ENCODE measurements around the gene MAPRE3.

MAPRE3 gene

DNA sequence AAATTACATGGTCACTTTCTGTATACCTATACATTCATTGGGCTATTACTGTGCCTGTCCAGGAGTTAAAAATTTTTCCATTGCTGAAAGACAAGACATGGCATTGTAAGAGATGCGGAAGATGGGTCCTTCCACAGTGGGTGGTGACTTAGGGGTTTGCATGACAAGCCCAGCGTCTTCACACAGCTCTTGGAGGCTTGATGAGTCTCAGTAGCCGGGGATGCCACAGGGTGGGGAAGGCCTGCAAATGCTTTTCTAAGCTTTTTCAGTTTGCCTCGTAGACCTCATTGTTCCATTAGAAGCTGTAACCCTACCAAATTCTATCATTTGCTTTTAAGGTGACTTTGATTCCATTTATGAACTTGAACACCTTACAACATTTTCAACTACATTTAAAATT lies 18.1 kb upstream of the MAPRE3 start:
- Histone ChIP-seq H3K27ac (no peak overlapping the region), H3K36me3 (peaks cover 25% of the 10 kb centered on the region), H3K4me3 (ENCODE audit: low read depth, low read length) (no peak overlapping the region), H3K27me3 (ENCODE audit: insufficient read depth, low read depth, severe bottlenecking) (no peaks in the 10 kb centered on the region), H3K9me3 (ENCODE audit: severe bottlenecking) (no peaks in the 10 kb centered on the region)
- no peak for DNase-seq
- TF ChIP-seq, protein P1, sequence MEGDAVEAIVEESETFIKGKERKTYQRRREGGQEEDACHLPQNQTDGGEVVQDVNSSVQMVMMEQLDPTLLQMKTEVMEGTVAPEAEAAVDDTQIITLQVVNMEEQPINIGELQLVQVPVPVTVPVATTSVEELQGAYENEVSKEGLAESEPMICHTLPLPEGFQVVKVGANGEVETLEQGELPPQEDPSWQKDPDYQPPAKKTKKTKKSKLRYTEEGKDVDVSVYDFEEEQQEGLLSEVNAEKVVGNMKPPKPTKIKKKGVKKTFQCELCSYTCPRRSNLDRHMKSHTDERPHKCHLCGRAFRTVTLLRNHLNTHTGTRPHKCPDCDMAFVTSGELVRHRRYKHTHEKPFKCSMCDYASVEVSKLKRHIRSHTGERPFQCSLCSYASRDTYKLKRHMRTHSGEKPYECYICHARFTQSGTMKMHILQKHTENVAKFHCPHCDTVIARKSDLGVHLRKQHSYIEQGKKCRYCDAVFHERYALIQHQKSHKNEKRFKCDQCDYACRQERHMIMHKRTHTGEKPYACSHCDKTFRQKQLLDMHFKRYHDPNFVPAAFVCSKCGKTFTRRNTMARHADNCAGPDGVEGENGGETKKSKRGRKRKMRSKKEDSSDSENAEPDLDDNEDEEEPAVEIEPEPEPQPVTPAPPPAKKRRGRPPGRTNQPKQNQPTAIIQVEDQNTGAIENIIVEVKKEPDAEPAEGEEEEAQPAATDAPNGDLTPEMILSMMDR (IDR thresholded peaks at IDR 0.05; ENCODE audit: low read depth, low read length), result no peak

- Histone ChIP-seq H3K9me3 (ENCODE audit: severe bottlenecking) (no peaks in the 10 kb centered on the region), H3K27ac (no peak overlapping the region), H3K4me3 (ENCODE audit: low read depth, low read length) (no peak overlapping the region), H3K36me3 (peaks cover 7% of the 10 kb centered on the region), H3K27me3 (ENCODE audit: insufficient read depth, low read depth, severe bottlenecking) (no peaks in the 10 kb centered on the region)
- TF ChIP-seq, protein P1 (IDR thresholded peaks at IDR 0.05; ENCODE audit: low read depth, low read length), result no peak
- no peak for DNase-seq
These were observed 16.3 kb upstream of the MAPRE3 start for GRCh38 chr2:26954135-26954534.

GRCh38 chr2:26957041-26957440 lies 13.4 kb upstream of the MAPRE3 start:
- TF ChIP-seq, protein P1 (IDR thresholded peaks at IDR 0.05; ENCODE audit: low read depth, low read length), result no peak
- no peaks in the 10 kb centered on the region for H3K27me3 ChIP-seq (ENCODE audit: insufficient read depth, low read depth, severe bottlenecking)
- no peaks in the 10 kb centered on the region for H3K9me3 ChIP-seq (ENCODE audit: severe bottlenecking)
- no peaks in the 10 kb centered on the region for H3K36me3 ChIP-seq
- H3K27ac ChIP-seq, result no peak overlapping the region
- no peak overlapping the region for H3K4me3 ChIP-seq (ENCODE audit: low read depth, low read length)
- DNase-seq, result no peak

DNA sequence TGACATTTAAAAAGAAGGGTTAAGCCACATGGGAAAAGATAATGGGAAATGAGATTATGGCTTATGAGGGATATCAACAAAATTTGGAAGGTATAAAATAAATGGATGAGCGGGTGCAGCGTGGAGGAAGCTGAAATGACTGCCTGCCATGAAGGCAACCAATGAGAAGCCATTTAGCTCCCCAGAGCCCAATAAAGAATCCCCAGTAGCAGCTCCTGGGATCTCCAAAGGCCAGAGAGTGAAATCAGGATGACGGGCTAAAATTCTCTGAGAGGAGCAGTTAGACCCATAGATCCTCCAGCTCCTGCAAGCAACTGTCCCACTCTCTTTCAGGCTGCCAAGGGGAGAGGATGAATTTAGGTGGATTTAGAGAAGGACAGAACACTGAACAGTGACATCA lies 12.9 kb upstream of the MAPRE3 start:
- Histone ChIP-seq H3K9me3 (ENCODE audit: severe bottlenecking) (no peaks in the 10 kb centered on the region), H3K27me3 (ENCODE audit: insufficient read depth, low read depth, severe bottlenecking) (no peaks in the 10 kb centered on the region), H3K4me3 (ENCODE audit: low read depth, low read length) (no peak overlapping the region), H3K27ac (no peak overlapping the region), H3K36me3 (no peaks in the 10 kb centered on the region)
- DNase-seq, result no peak
- TF ChIP-seq, protein P1 (IDR thresholded peaks at IDR 0.05; ENCODE audit: low read depth, low read length), result no peak

DNA sequence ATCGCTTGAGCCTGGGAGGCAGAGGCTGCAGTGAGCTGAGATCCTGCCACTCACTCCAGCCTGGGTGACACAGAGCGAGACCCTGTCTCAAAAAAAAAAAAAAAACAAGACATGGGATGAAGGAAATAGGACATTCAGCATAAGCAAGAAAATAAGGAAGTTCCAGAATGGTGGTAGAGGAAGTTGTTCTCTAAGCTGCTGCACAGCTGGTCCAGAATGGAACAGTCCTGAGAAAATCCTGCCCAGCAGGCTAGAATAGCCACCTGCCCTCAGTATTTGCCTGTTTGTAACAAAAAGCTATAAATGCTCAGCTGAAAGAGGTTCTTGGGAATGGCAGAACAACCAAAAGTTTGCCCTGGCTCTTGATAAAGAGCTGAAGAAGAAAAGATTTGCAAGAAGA lies 11.1 kb upstream of the MAPRE3 start:
- no peaks in the 10 kb centered on the region for H3K36me3 ChIP-seq
- no peaks in the 10 kb centered on the region for H3K9me3 ChIP-seq (ENCODE audit: severe bottlenecking)
- TF ChIP-seq, protein P1 (IDR thresholded peaks at IDR 0.05; ENCODE audit: low read depth, low read length), result no peak
- H3K4me3 ChIP-seq (ENCODE audit: low read depth, low read length), result no peak overlapping the region
- no peaks in the 10 kb centered on the region for H3K27me3 ChIP-seq (ENCODE audit: insufficient read depth, low read depth, severe bottlenecking)
- H3K27ac ChIP-seq, result no peak overlapping the region
- DNase-seq, result no peak

- no peaks in the 10 kb centered on the region for H3K36me3 ChIP-seq
- H3K4me3 ChIP-seq (ENCODE audit: low read depth, low read length), result no peak overlapping the region
- H3K27me3 ChIP-seq (ENCODE audit: insufficient read depth, low read depth, severe bottlenecking), result peaks cover 11% of the 10 kb centered on the region
- no peak overlapping the region for H3K27ac ChIP-seq
- DNase-seq, result no peak
- H3K9me3 ChIP-seq (ENCODE audit: severe bottlenecking), result no peaks in the 10 kb centered on the region
- TF ChIP-seq, protein P1 (IDR thresholded peaks at IDR 0.05; ENCODE audit: low read depth, low read length), result no peak
These were observed 5.8 kb upstream of the MAPRE3 start for GRCh38 chr2:26964446-26965130.
